Fibroblast of lung (primary cell): ENCODE results near the gene SEMA4D. TPM values are rescaled to one million over a fixed set of nuclear protein-coding genes. Genes with fewer than 3 reads are reported as not detected.

Experiments used
- DNase-seq, 2 donors: peaks; one replicate each; pipeline versions ENCODE4 v3.0.0 to v3.0.0-alpha.2; 2010; ENCODE audit warnings: low read depth in 2 of 2
- H2AFZ ChIP-seq: 2 replicates; pipeline ENCODE4 v1.5.1; 2012; ENCODE audit warnings: low read length, control low read depth, inconsistent platforms
- H3K27ac ChIP-seq: 2 replicates; pipeline ENCODE4 v1.5.1; 2011; ENCODE audit warnings: low read length, control low read depth; ENCODE audit not compliant: insufficient read depth
- H3K27me3 ChIP-seq: 2 replicates; pipeline ENCODE4 v1.5.1; 2011; ENCODE audit warnings: mild to moderate bottlenecking, low read length; ENCODE audit not compliant: control insufficient read depth, insufficient read depth
- H3K36me3 ChIP-seq: 2 replicates; pipeline ENCODE4 v1.5.1; 2011; ENCODE audit warnings: low read length; ENCODE audit not compliant: control insufficient read depth, insufficient read depth
- H3K4me1 ChIP-seq: 2 replicates; pipeline ENCODE4 v1.5.1; 2011; ENCODE audit warnings: low read length; ENCODE audit not compliant: control insufficient read depth, insufficient read depth; ENCODE audit errors: extremely low read depth
- H3K4me2 ChIP-seq: 2 replicates; pipeline ENCODE4 v1.5.1; 2011; ENCODE audit warnings: low read length, control low read depth; ENCODE audit not compliant: insufficient read depth; ENCODE audit errors: extremely low read depth
- H3K4me3 ChIP-seq, 4 experiments: fragments of 200-600 bp in 1 of 4; sonication (generic) in 1 of 4; replicated peaks in 1 of 4; 2 replicates each; pipeline ENCODE4 v1.5.1; 2011 to 2016; ENCODE audit warnings: low read length in 4 of 4, low read depth in 3 of 4, mild to moderate bottlenecking in 3 of 4, control low read depth in 2 of 4, inconsistent platforms in 1 of 4, mixed read lengths in 1 of 4; ENCODE audit not compliant: insufficient read depth in 1 of 4; ENCODE audit errors: control extremely low read depth in 1 of 4
- H3K79me2 ChIP-seq: 2 replicates; pipeline ENCODE4 v1.5.1; 2012; ENCODE audit warnings: mild to moderate bottlenecking, low read length, inconsistent platforms; ENCODE audit not compliant: control insufficient read depth, insufficient read depth
- H3K9ac ChIP-seq: 2 replicates; pipeline ENCODE4 v1.5.1; 2011; ENCODE audit warnings: mild to moderate bottlenecking, low read length, control low read depth; ENCODE audit not compliant: insufficient read depth
- H3K9me3 ChIP-seq: 2 replicates; pipeline ENCODE4 v1.5.1; 2012; ENCODE audit warnings: low read depth, low read length; ENCODE audit not compliant: control insufficient read depth, insufficient read depth
- H4K20me1 ChIP-seq: 2 replicates; pipeline ENCODE4 v1.5.1; 2011; ENCODE audit warnings: low read length; ENCODE audit not compliant: control insufficient read depth, insufficient read depth; ENCODE audit errors: extremely low read depth
- CTCF ChIP-seq, 2 donors: IDR thresholded peaks in 1 of 2; conservative IDR thresholded peaks in 1 of 2; 1 replicate in 1 of 2; 2 replicates in 1 of 2; pipeline ENCODE4 v1.5.1; 2011 to 2012; ENCODE audit warnings: low read length in 2 of 2, control low read depth in 1 of 2, inconsistent platforms in 1 of 2, low read depth in 1 of 2, mild to moderate bottlenecking in 1 of 2
- EZH2 ChIP-seq: IDR thresholded peaks from 2 replicates; pipeline ENCODE4 v1.5.1; 2012; ENCODE audit warnings: low read length, control low read depth, mild to moderate bottlenecking; ENCODE audit errors: missing control alignments
- polyA plus RNA-seq, 2 donors: library from polyadenylated mRNA; depleted of rRNA in 1 of 2; stranded (reverse) in 1 of 2; unstranded in 1 of 2; fragments of >200 nt; gene quantifications; 2 replicates each; pipeline ENCODE4 v1.2.1, GENCODE V29; 2011 to 2012; ENCODE audit warnings: missing spikeins in 1 of 2
- total RNA-seq: library from RNA; depleted of rRNA; stranded (reverse); fragments of >200 nt; gene quantifications from 2 replicates; pipeline ENCODE4 v1.2.1, GENCODE V29; 2014

Gene SEMA4D
- total and polyA plus RNA-seq, 2 donors (not counting 1 experiment from before 2014, with no cell fraction given), result 0.67 to 2.6 TPM

- no peaks in the 10 kb centered on the region for H4K20me1 ChIP-seq
- no peak overlapping the region for H3K9ac ChIP-seq
- no peak overlapping the region for H3K4me3 ChIP-seq
- no peaks in the 10 kb centered on the region for H3K36me3 ChIP-seq
- no peaks in the 10 kb centered on the region for H3K4me1 ChIP-seq
- H3K27ac ChIP-seq, result no peak overlapping the region
- TF ChIP-seq CTCF (conservative IDR thresholded peaks at IDR 0.05 in 1 of 2, IDR thresholded peaks at IDR 0.05 in 1 of 2; ENCODE audit: low read depth in 1 of 2, low read length in 2 of 2), result no peak
- TF ChIP-seq EZH2, result no peak
- no peak overlapping the region for H3K4me2 ChIP-seq
- no peaks in the 10 kb centered on the region for H3K9me3 ChIP-seq
- no peaks in the 10 kb centered on the region for H3K79me2 ChIP-seq
- DNase-seq, result no peak
- H2AFZ ChIP-seq, result no peak overlapping the region
- H3K27me3 ChIP-seq, result no peaks in the 10 kb centered on the region
Observed at GRCh38 chr9:89436963-89437625, 60.8 kb downstream of the SEMA4D start.

- no peaks in the 10 kb centered on the region for H3K27me3 ChIP-seq
- H3K9me3 ChIP-seq, result no peaks in the 10 kb centered on the region
- no peak overlapping the region for H3K4me3 ChIP-seq
- H3K9ac ChIP-seq, result no peak overlapping the region
- H3K4me1 ChIP-seq, result no peaks in the 10 kb centered on the region
- H3K4me2 ChIP-seq, result no peak overlapping the region
- H2AFZ ChIP-seq, result no peak overlapping the region
- H3K27ac ChIP-seq, result no peak overlapping the region
- DNase-seq, result no peak
- TF ChIP-seq EZH2 (no peak), CTCF (conservative IDR thresholded peaks at IDR 0.05 in 1 of 2, IDR thresholded peaks at IDR 0.05 in 1 of 2; ENCODE audit: low read depth in 1 of 2, low read length in 2 of 2) (no peak)
- no peaks in the 10 kb centered on the region for H3K79me2 ChIP-seq
- H3K36me3 ChIP-seq, result no peaks in the 10 kb centered on the region
- H4K20me1 ChIP-seq, result no peaks in the 10 kb centered on the region
Observed at GRCh38 chr9:89436326-89436725, 61.6 kb downstream of the SEMA4D start.

- no peak overlapping the region for H3K9ac ChIP-seq
- H3K4me1 ChIP-seq, result no peaks in the 10 kb centered on the region
- TF ChIP-seq EZH2, result no peak
- TF ChIP-seq CTCF (conservative IDR thresholded peaks at IDR 0.05 in 1 of 2, IDR thresholded peaks at IDR 0.05 in 1 of 2; ENCODE audit: low read depth in 1 of 2, low read length in 2 of 2), result no peak
- H3K4me2 ChIP-seq, result no peak overlapping the region
- no peak overlapping the region for H2AFZ ChIP-seq
- no peaks in the 10 kb centered on the region for H3K36me3 ChIP-seq
- DNase-seq, result no peak
- no peaks in the 10 kb centered on the region for H3K9me3 ChIP-seq
- no peaks in the 10 kb centered on the region for H3K79me2 ChIP-seq
- no peak overlapping the region for H3K4me3 ChIP-seq
- H3K27me3 ChIP-seq, result no peaks in the 10 kb centered on the region
- no peaks in the 10 kb centered on the region for H4K20me1 ChIP-seq
- H3K27ac ChIP-seq, result no peak overlapping the region
Observed at GRCh38 chr9:89435071-89435823, 62.7 kb downstream of the SEMA4D start.
